ENCODE results near the gene BACH2. TPM values are rescaled to one million over a fixed set of nuclear protein-coding genes. Genes with fewer than 3 reads are reported as not detected.

BACH2 gene
- total and polyA plus RNA-seq, 9 donors, result 3.4 to 5.8 (median 4.6) TPM

GRCh38 chr6:90187437-90188121, 109.1 kb downstream of the BACH2 start:
- Histone ChIP-seq H3K4me1 (ENCODE audit: control insufficient read depth, insufficient read depth, low read length) (peaks cover 2% of the 10 kb centered on the region), H3K4me3 (ENCODE audit: low read length) (no peak overlapping the region)
- DNase-seq, result no peak

GRCh38 chr6:90186637-90187371, 109.8 kb downstream of the BACH2 start:
- Histone ChIP-seq H3K27ac (ENCODE audit: low read length) (no peak overlapping the region), H3K36me3 (ENCODE audit: control insufficient read depth, insufficient read depth, low read length) (no peaks in the 10 kb centered on the region), H3K4me3 (ENCODE audit: low read length) (no peak overlapping the region), H3K9me3 (replicated peaks; ENCODE audit: control insufficient read depth, low read depth, low read length) (no peaks in the 10 kb centered on the region), H3K27me3 (ENCODE audit: control insufficient read depth, insufficient read depth, low read length) (no peaks in the 10 kb centered on the region), H3K4me1 (ENCODE audit: control insufficient read depth, insufficient read depth, low read length) (peaks cover 2% of the 10 kb centered on the region)
- no peak for DNase-seq
- WGBS (ENCODE audit: insufficient coverage), result 100% methylated on average over 1 of the region's 8 CpGs

More at GRCh38 chr6:90187437-90188121, 109.1 kb downstream of the BACH2 start:
- Histone ChIP-seq H3K9me3 (replicated peaks; ENCODE audit: control insufficient read depth, low read depth, low read length) (no peaks in the 10 kb centered on the region), H3K27ac (ENCODE audit: low read length) (no peak overlapping the region), H3K36me3 (ENCODE audit: control insufficient read depth, insufficient read depth, low read length) (no peaks in the 10 kb centered on the region), H3K27me3 (ENCODE audit: control insufficient read depth, insufficient read depth, low read length) (no peaks in the 10 kb centered on the region)
- WGBS (ENCODE audit: insufficient coverage), result 91% methylated on average over 5 of the region's 8 CpGs

- Histone ChIP-seq H3K27me3 (ENCODE audit: control insufficient read depth, insufficient read depth, low read length) (no peaks in the 10 kb centered on the region), H3K9me3 (replicated peaks; ENCODE audit: control insufficient read depth, low read depth, low read length) (no peaks in the 10 kb centered on the region), H3K36me3 (ENCODE audit: control insufficient read depth, insufficient read depth, low read length) (no peaks in the 10 kb centered on the region), H3K4me3 (ENCODE audit: low read length) (no peak overlapping the region), H3K4me1 (ENCODE audit: control insufficient read depth, insufficient read depth, low read length) (peaks cover 2% of the 10 kb centered on the region), H3K27ac (ENCODE audit: low read length) (no peak overlapping the region)
- no peak for DNase-seq
- WGBS (ENCODE audit: insufficient coverage), result no CpG with 5 or more reads among the region's 3 CpGs
These were observed 110.6 kb downstream of the BACH2 start for GRCh38 chr6:90186026-90186425.

- no peak overlapping the region for H3K27ac ChIP-seq (ENCODE audit: low read length)
- peak; percentile 50 for DNase-seq
- H3K4me3 ChIP-seq (ENCODE audit: low read length), result no peak overlapping the region
- H3K9me3 ChIP-seq (replicated peaks; ENCODE audit: control insufficient read depth, low read depth, low read length), result no peaks in the 10 kb centered on the region
- peaks cover 2% of the 10 kb centered on the region for H3K4me1 ChIP-seq (ENCODE audit: control insufficient read depth, insufficient read depth, low read length)
- H3K36me3 ChIP-seq (ENCODE audit: control insufficient read depth, insufficient read depth, low read length), result no peaks in the 10 kb centered on the region
- no peaks in the 10 kb centered on the region for H3K27me3 ChIP-seq (ENCODE audit: control insufficient read depth, insufficient read depth, low read length)
- WGBS (ENCODE audit: insufficient coverage), result 19% methylated on average over 5 of the region's 8 CpGs
These were observed 112.0 kb downstream of the BACH2 start for GRCh38 chr6:90184334-90185298.

- Histone ChIP-seq H3K9me3 (replicated peaks; ENCODE audit: control insufficient read depth, low read depth, low read length) (no peaks in the 10 kb centered on the region), H3K4me1 (ENCODE audit: control insufficient read depth, insufficient read depth, low read length) (peaks cover 3% of the 10 kb centered on the region), H3K27me3 (ENCODE audit: control insufficient read depth, insufficient read depth, low read length) (no peaks in the 10 kb centered on the region), H3K36me3 (ENCODE audit: control insufficient read depth, insufficient read depth, low read length) (no peaks in the 10 kb centered on the region), H3K4me3 (ENCODE audit: low read length) (no peak overlapping the region), H3K27ac (ENCODE audit: low read length) (no peak overlapping the region)
- WGBS (ENCODE audit: insufficient coverage), result no CpG with 5 or more reads among the region's 3 CpGs
- no peak for DNase-seq
These were observed 112.9 kb downstream of the BACH2 start for GRCh38 chr6:90183587-90184333.

GRCh38 chr6:90180526-90180925, 116.1 kb downstream of the BACH2 start:
- Histone ChIP-seq H3K4me1 (ENCODE audit: control insufficient read depth, insufficient read depth, low read length) (peaks cover 12% of the 10 kb centered on the region), H3K4me3 (ENCODE audit: low read length) (no peak overlapping the region), H3K27ac (ENCODE audit: low read length) (no peak overlapping the region), H3K36me3 (ENCODE audit: control insufficient read depth, insufficient read depth, low read length) (no peaks in the 10 kb centered on the region), H3K27me3 (ENCODE audit: control insufficient read depth, insufficient read depth, low read length) (no peaks in the 10 kb centered on the region), H3K9me3 (replicated peaks; ENCODE audit: control insufficient read depth, low read depth, low read length) (no peaks in the 10 kb centered on the region)
- no peak for DNase-seq

GRCh38 chr6:90179190-90180169, 117.2 kb downstream of the BACH2 start:
- Histone ChIP-seq H3K27me3 (ENCODE audit: control insufficient read depth, insufficient read depth, low read length) (no peaks in the 10 kb centered on the region), H3K36me3 (ENCODE audit: control insufficient read depth, insufficient read depth, low read length) (no peaks in the 10 kb centered on the region), H3K27ac (ENCODE audit: low read length) (no peak overlapping the region), H3K9me3 (replicated peaks; ENCODE audit: control insufficient read depth, low read depth, low read length) (no peaks in the 10 kb centered on the region), H3K4me1 (ENCODE audit: control insufficient read depth, insufficient read depth, low read length) (peaks cover 11% of the 10 kb centered on the region), H3K4me3 (ENCODE audit: low read length) (no peak overlapping the region)
- DNase-seq, result no peak
- WGBS (ENCODE audit: insufficient coverage), result no CpG with 5 or more reads among the region's 1 CpG

GRCh38 chr6:90178384-90178855, 118.2 kb downstream of the BACH2 start:
- no peaks in the 10 kb centered on the region for H3K27me3 ChIP-seq (ENCODE audit: control insufficient read depth, insufficient read depth, low read length)
- no peak overlapping the region for H3K4me3 ChIP-seq (ENCODE audit: low read length)
- WGBS (ENCODE audit: insufficient coverage), result no CpG with 5 or more reads among the region's 4 CpGs
- peak; percentile 79 for DNase-seq
- H3K36me3 ChIP-seq (ENCODE audit: control insufficient read depth, insufficient read depth, low read length), result no peaks in the 10 kb centered on the region
- H3K9me3 ChIP-seq (replicated peaks; ENCODE audit: control insufficient read depth, low read depth, low read length), result no peaks in the 10 kb centered on the region
- peak overlapping the region; percentile 16 for H3K27ac ChIP-seq (ENCODE audit: low read length)
- H3K4me1 ChIP-seq (ENCODE audit: control insufficient read depth, insufficient read depth, low read length), result peaks cover 11% of the 10 kb centered on the region

Measured in muscle of leg (tissue), 11 donors.